Osteoblast (primary cell): Measurements from ENCODE around the gene ARHGEF17. TPM values are rescaled to one million over a fixed set of nuclear protein-coding genes. Genes with fewer than 3 reads are reported as not detected.
A peak's percentile ranks its signal among the peaks of the same experiment; 100 is the strongest.

Experiments used
- DNase-seq: peaks from one replicate; pipeline ENCODE4 v3.0.0; 2011; ENCODE audit warnings: low spot score, mixed read lengths; ENCODE audit not compliant: insufficient read length; ENCODE audit errors: missing footprints
- H2AFZ ChIP-seq: 2 replicates; pipeline ENCODE4 v1.6.0; 2011; ENCODE audit warnings: mild to moderate bottlenecking, low read length
- H3K27ac ChIP-seq: 2 replicates; pipeline ENCODE4 v1.5.1; 2011; ENCODE audit warnings: mild to moderate bottlenecking, low read depth, low read length, moderate library complexity
- H3K27me3 ChIP-seq: 2 replicates; pipeline ENCODE4 v1.6.0; 2012; ENCODE audit warnings: mild to moderate bottlenecking, control low read depth, inconsistent platforms, low read length, moderate library complexity; ENCODE audit not compliant: insufficient read depth
- H3K36me3 ChIP-seq: 2 replicates; pipeline ENCODE4 v1.5.1; 2011; ENCODE audit warnings: mild to moderate bottlenecking, low read length, control low read depth, moderate library complexity; ENCODE audit not compliant: insufficient read depth
- H3K4me1 ChIP-seq: 2 replicates; pipeline ENCODE4 v1.5.1; 2011; ENCODE audit warnings: mild to moderate bottlenecking, low read length, control low read depth, moderate library complexity; ENCODE audit not compliant: insufficient read depth
- H3K4me2 ChIP-seq: 2 replicates; pipeline ENCODE4 v1.6.0; 2011; ENCODE audit warnings: mild to moderate bottlenecking, low read length; ENCODE audit not compliant: insufficient read depth
- H3K4me3 ChIP-seq: fragments of 200-600 bp; sonication (generic); 3 replicates; pipeline ENCODE4 v1.5.1; 2012; ENCODE audit warnings: mild to moderate bottlenecking, low read length, inconsistent platforms; ENCODE audit not compliant: insufficient read depth
- H3K79me2 ChIP-seq: 2 replicates; pipeline ENCODE4 v1.6.0; 2012; ENCODE audit warnings: mild to moderate bottlenecking, low read length, control low read depth, inconsistent platforms; ENCODE audit not compliant: insufficient read depth
- H3K9me3 ChIP-seq: 2 replicates; pipeline ENCODE4 v1.5.1; 2011; ENCODE audit warnings: low read depth, low read length, control low read depth
- H4K20me1 ChIP-seq: 2 replicates; pipeline ENCODE4 v1.6.0; 2012; ENCODE audit warnings: mild to moderate bottlenecking, low read length, control low read depth; ENCODE audit not compliant: insufficient read depth
- total RNA-seq: library from RNA; depleted of rRNA; stranded (reverse); fragments of >200 nt; gene quantifications from 2 replicates; pipeline ENCODE4 v1.2.3, GENCODE V29; 2012
- TF ChIP-seq, protein P1 (sequence below): IDR thresholded peaks from 2 replicates; pipeline ENCODE4 v1.5.1; 2011; ENCODE audit warnings: mild to moderate bottlenecking, low read depth, low read length, moderate library complexity; ENCODE audit errors: extremely low read depth

The ARHGEF17 gene
- total RNA-seq, 1 donor, result 67.0 TPM

- Histone ChIP-seq H3K4me2 (peak overlapping the region; percentile 14), H3K27me3 (no peaks in the 10 kb centered on the region), H3K4me1 (peaks cover 54% of the 10 kb centered on the region), H4K20me1 (no peaks in the 10 kb centered on the region), H3K9me3 (no peaks in the 10 kb centered on the region), H3K27ac (peak overlapping the region; percentile 89), H3K4me3 (no peak overlapping the region), H2AFZ (no peak overlapping the region), H3K79me2 (no peaks in the 10 kb centered on the region), H3K36me3 (peaks cover 10% of the 10 kb centered on the region)
- TF ChIP-seq, protein P1, sequence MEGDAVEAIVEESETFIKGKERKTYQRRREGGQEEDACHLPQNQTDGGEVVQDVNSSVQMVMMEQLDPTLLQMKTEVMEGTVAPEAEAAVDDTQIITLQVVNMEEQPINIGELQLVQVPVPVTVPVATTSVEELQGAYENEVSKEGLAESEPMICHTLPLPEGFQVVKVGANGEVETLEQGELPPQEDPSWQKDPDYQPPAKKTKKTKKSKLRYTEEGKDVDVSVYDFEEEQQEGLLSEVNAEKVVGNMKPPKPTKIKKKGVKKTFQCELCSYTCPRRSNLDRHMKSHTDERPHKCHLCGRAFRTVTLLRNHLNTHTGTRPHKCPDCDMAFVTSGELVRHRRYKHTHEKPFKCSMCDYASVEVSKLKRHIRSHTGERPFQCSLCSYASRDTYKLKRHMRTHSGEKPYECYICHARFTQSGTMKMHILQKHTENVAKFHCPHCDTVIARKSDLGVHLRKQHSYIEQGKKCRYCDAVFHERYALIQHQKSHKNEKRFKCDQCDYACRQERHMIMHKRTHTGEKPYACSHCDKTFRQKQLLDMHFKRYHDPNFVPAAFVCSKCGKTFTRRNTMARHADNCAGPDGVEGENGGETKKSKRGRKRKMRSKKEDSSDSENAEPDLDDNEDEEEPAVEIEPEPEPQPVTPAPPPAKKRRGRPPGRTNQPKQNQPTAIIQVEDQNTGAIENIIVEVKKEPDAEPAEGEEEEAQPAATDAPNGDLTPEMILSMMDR, result no peak
- DNase-seq, result no peak
Observed at GRCh38 chr11:73415854-73416615, 108.0 kb downstream of the ARHGEF17 start.

DNA sequence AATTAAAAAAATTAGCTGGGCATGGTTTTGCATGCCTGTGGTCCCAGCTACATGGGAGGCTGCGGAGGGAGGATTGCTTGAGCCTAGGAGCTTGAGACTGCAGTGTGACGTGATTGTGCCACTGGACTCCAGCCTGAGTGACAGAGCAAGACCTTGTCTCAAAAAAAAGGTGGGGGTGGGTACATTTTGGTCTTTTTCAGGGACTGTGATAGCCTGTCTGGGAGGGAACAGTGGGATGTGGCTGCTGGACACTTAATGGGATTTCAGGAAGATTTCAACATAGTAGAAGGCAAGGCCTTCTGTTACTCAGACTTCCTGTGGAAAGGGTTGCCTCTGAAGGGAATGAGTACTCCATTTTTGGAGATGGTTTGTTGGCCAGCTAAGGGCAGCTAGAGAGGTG lies 108.7 kb downstream of the ARHGEF17 start:
- H3K36me3 ChIP-seq, result peaks cover 10% of the 10 kb centered on the region
- DNase-seq, result no peak
- no peak overlapping the region for H3K4me3 ChIP-seq

More for the DNA sequence above, 108.7 kb downstream of the ARHGEF17 start:
- H3K9me3 ChIP-seq, result no peaks in the 10 kb centered on the region
- TF ChIP-seq, protein P1, result no peak
- no peaks in the 10 kb centered on the region for H3K79me2 ChIP-seq
- no peak overlapping the region for H2AFZ ChIP-seq
- no peaks in the 10 kb centered on the region for H3K27me3 ChIP-seq
- peak overlapping the region; percentile 89 for H3K27ac ChIP-seq
- H3K4me2 ChIP-seq, result peak overlapping the region; percentile 1
- H4K20me1 ChIP-seq, result no peaks in the 10 kb centered on the region
- peaks cover 53% of the 10 kb centered on the region for H3K4me1 ChIP-seq

Other genes with a start within 250 kb of the ARHGEF17 start
- 34.0 and 38.0 TPM in 2 replicates for gene FCHSD2, start 166.0 kb upstream of the ARHGEF17 start, total RNA-seq
- gene P2RY2, start 90.0 kb upstream of the ARHGEF17 start, total RNA-seq, result 0.36 and 0.59 TPM in 2 replicates
- 0.72 and 1.8 TPM in 2 replicates for gene P2RY6, start 35.9 kb upstream of the ARHGEF17 start, total RNA-seq
- gene RELT, start 68.1 kb downstream of the ARHGEF17 start, total RNA-seq, result 2.9 and 4.0 TPM in 2 replicates